Measurements from ENCODE around the gene PTGER1. TPM values are rescaled to one million over a fixed set of nuclear protein-coding genes. Genes with fewer than 3 reads are reported as not detected.
A peak's percentile ranks its signal among the peaks of the same experiment; 100 is the strongest.
"Not testable (repeated sequence)": the region's sequence is repeated elsewhere in the genome, so short reads cannot be mapped to it uniquely, and the experiment has no call there.

The PTGER1 gene
- total RNA-seq, 1 donor from 2014 or later, result 1.1 TPM

- H3K27ac Mint-ChIP-seq, result peak overlapping the region; percentile 62
- no peak for DNase-seq
- no peaks in the 10 kb centered on the region for H3K27me3 Mint-ChIP-seq
- H3K9me3 Mint-ChIP-seq, result no peaks in the 10 kb centered on the region
- peaks cover 56% of the 10 kb centered on the region for H3K4me1 Mint-ChIP-seq
- H3K36me3 Mint-ChIP-seq (ENCODE audit: low read depth), result peaks cover 18% of the 10 kb centered on the region
- H3K4me3 Mint-ChIP-seq, result peak overlapping the region; percentile 30
- intact Hi-C loops (cut with micrococcal nuclease), result no loop called here
Observed at GRCh38 chr19:14510311-14511228, 35.4 kb upstream of the PTGER1 start.

- Mint-ChIP-seq H3K36me3 (ENCODE audit: low read depth) (no peaks in the 10 kb centered on the region), H3K9me3 (no peaks in the 10 kb centered on the region), H3K4me3 (peak overlapping the region; percentile 22), H3K27ac (peak overlapping the region; percentile 88), H3K27me3 (peaks cover 8% of the 10 kb centered on the region), H3K4me1 (peaks cover 46% of the 10 kb centered on the region)
- peak; percentile 63 for DNase-seq
- intact Hi-C loops (cut with micrococcal nuclease), result no loop called here
Observed at GRCh38 chr19:14507704-14508542, 32.8 kb upstream of the PTGER1 start.

- DNase-seq, result peak; percentile 92
- Mint-ChIP-seq H3K9me3 (no peaks in the 10 kb centered on the region), H3K27ac (peak overlapping the region; percentile 88), H3K4me1 (peaks cover 37% of the 10 kb centered on the region), H3K36me3 (ENCODE audit: low read depth) (no peaks in the 10 kb centered on the region), H3K27me3 (peaks cover 8% of the 10 kb centered on the region), H3K4me3 (peak overlapping the region; percentile 28)
- intact Hi-C loops (cut with micrococcal nuclease), result loop anchor here (1.0 kb wide), 1 partner anchor 12 kb away; no protein-coding TSS in a partner anchor
Observed at GRCh38 chr19:14505488-14506239, 30.5 kb upstream of the PTGER1 start.

- H3K27ac Mint-ChIP-seq; H3K9me3 Mint-ChIP-seq; H3K36me3 Mint-ChIP-seq (ENCODE audit: low read depth); intact Hi-C loops (cut with micrococcal nuclease); DNase-seq; H3K27me3 Mint-ChIP-seq; H3K4me3 Mint-ChIP-seq: not testable (repeated sequence)
- peaks cover 32% of the 10 kb centered on the region for H3K4me1 Mint-ChIP-seq
Observed at GRCh38 chr19:14504575-14504974, 29.4 kb upstream of the PTGER1 start.

- DNase-seq, result no peak
Observed at GRCh38 chr19:14503285-14503684, 28.1 kb upstream of the PTGER1 start.

GRCh38 chr19:14502334-14503092, 27.4 kb upstream of the PTGER1 start:
- DNase-seq, result no peak
- Mint-ChIP-seq H3K27ac (no peak overlapping the region), H3K36me3 (ENCODE audit: low read depth) (no peaks in the 10 kb centered on the region), H3K27me3 (peaks cover 8% of the 10 kb centered on the region), H3K4me1 (peaks cover 20% of the 10 kb centered on the region), H3K4me3 (no peak overlapping the region), H3K9me3 (no peaks in the 10 kb centered on the region)
- intact Hi-C loops (cut with micrococcal nuclease), result no loop called here

More at GRCh38 chr19:14503285-14503684, 28.1 kb upstream of the PTGER1 start:
- H3K9me3 Mint-ChIP-seq, result no peaks in the 10 kb centered on the region
- no peaks in the 10 kb centered on the region for H3K36me3 Mint-ChIP-seq (ENCODE audit: low read depth)
- H3K4me1 Mint-ChIP-seq, result peaks cover 26% of the 10 kb centered on the region
- H3K27me3 Mint-ChIP-seq, result peaks cover 8% of the 10 kb centered on the region
- no peak overlapping the region for H3K27ac Mint-ChIP-seq
- intact Hi-C loops (cut with micrococcal nuclease), result no loop called here
- H3K4me3 Mint-ChIP-seq, result no peak overlapping the region

- no peak for DNase-seq
- Mint-ChIP-seq H3K27ac (no peak overlapping the region), H3K9me3 (no peaks in the 10 kb centered on the region), H3K27me3 (no peaks in the 10 kb centered on the region), H3K36me3 (ENCODE audit: low read depth) (peaks cover 7% of the 10 kb centered on the region), H3K4me1 (peaks cover 18% of the 10 kb centered on the region), H3K4me3 (peak overlapping the region; percentile 83)
- intact Hi-C loops (cut with micrococcal nuclease), result no loop called here
Observed at GRCh38 chr19:14497228-14497921, 22.2 kb upstream of the PTGER1 start.

GRCh38 chr19:14496834-14497227, 21.7 kb upstream of the PTGER1 start:
- Mint-ChIP-seq H3K4me3 (peak overlapping the region; percentile 83), H3K36me3 (ENCODE audit: low read depth) (peaks cover 9% of the 10 kb centered on the region), H3K9me3 (no peaks in the 10 kb centered on the region), H3K4me1 (peaks cover 18% of the 10 kb centered on the region), H3K27ac (no peak overlapping the region), H3K27me3 (no peaks in the 10 kb centered on the region)
- intact Hi-C loops (cut with micrococcal nuclease), result no loop called here
- no peak for DNase-seq

GRCh38 chr19:14496029-14496833, 21.1 kb upstream of the PTGER1 start, which contains the start of gene GIPC1:
Gene GIPC1, minus strand, starts transcription at chr19:14496127. Its CDS starts 13,151 bp downstream, at chr19:14482976.
- Mint-ChIP-seq H3K9me3 (no peaks in the 10 kb centered on the region), H3K27me3 (no peaks in the 10 kb centered on the region), H3K4me3 (peak within 1 kb of the TSS; percentile 87), H3K36me3 (ENCODE audit: low read depth) (peaks cover 12% of the 10 kb centered on the region), H3K4me1 (peaks cover 19% of the 10 kb centered on the region), H3K27ac (peak within 1 kb of the TSS; percentile 79)
- intact Hi-C loops (cut with micrococcal nuclease), result no loop called here
- DNase-seq, result peak; percentile 97

GRCh38 chr19:14495672-14496028, 20.5 kb upstream of the PTGER1 start:
- intact Hi-C loops (cut with micrococcal nuclease), result no loop called here
- no peaks in the 10 kb centered on the region for H3K27me3 Mint-ChIP-seq
- H3K36me3 Mint-ChIP-seq (ENCODE audit: low read depth), result peaks cover 12% of the 10 kb centered on the region
- H3K27ac Mint-ChIP-seq, result peak overlapping the region; percentile 79
- H3K4me3 Mint-ChIP-seq, result peak overlapping the region; percentile 87
- H3K9me3 Mint-ChIP-seq, result no peaks in the 10 kb centered on the region
- DNase-seq, result no peak
- H3K4me1 Mint-ChIP-seq, result peaks cover 19% of the 10 kb centered on the region

- Mint-ChIP-seq H3K27ac (peak overlapping the region; percentile 79), H3K27me3 (no peaks in the 10 kb centered on the region), H3K9me3 (no peaks in the 10 kb centered on the region), H3K4me1 (peaks cover 19% of the 10 kb centered on the region), H3K36me3 (ENCODE audit: low read depth) (peaks cover 12% of the 10 kb centered on the region), H3K4me3 (peak overlapping the region; percentile 87)
- no peak for DNase-seq
- intact Hi-C loops (cut with micrococcal nuclease), result no loop called here
Observed at GRCh38 chr19:14494910-14495671, 19.9 kb upstream of the PTGER1 start.
